ENCODE data around the gene KCNIP4.

DNA sequence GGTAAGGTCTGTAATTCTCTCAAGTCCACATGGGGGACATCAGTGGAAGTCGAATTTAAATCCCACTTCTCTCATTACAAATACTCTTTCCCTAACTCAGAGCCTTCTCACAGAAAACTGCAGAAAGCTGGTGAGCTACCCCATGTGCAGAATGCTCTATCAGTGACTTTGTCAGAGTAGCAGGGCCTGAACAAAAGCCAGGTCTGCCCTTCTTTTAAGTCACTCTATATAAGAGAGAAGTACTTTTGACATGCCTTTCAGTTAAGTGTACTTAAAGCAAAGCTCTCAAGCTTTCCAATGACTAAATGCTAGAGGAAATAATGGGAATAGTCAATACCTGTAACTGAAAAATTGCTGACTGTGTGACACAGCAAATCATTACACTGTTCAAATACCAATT lies 323.1 kb downstream of the KCNIP4 start:
- TF ChIP-seq, protein P1, sequence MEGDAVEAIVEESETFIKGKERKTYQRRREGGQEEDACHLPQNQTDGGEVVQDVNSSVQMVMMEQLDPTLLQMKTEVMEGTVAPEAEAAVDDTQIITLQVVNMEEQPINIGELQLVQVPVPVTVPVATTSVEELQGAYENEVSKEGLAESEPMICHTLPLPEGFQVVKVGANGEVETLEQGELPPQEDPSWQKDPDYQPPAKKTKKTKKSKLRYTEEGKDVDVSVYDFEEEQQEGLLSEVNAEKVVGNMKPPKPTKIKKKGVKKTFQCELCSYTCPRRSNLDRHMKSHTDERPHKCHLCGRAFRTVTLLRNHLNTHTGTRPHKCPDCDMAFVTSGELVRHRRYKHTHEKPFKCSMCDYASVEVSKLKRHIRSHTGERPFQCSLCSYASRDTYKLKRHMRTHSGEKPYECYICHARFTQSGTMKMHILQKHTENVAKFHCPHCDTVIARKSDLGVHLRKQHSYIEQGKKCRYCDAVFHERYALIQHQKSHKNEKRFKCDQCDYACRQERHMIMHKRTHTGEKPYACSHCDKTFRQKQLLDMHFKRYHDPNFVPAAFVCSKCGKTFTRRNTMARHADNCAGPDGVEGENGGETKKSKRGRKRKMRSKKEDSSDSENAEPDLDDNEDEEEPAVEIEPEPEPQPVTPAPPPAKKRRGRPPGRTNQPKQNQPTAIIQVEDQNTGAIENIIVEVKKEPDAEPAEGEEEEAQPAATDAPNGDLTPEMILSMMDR (IDR thresholded peaks at IDR 0.05): no peak
- TF ChIP-seq POLR2A (IDR thresholded peaks at IDR 0.05): no peak
